CD4-positive, alpha-beta T cell treated with Interleukin-4 for 4 hours (primary cell): Measurements from ENCODE around the gene NOMO2.
"Not testable (repeated sequence)": the region's sequence is repeated elsewhere in the genome, so short reads cannot be mapped to it uniquely, and the experiment has no call there.

ENCODE experiments used
- DNase-seq: peaks from one replicate; pipeline ENCODE4 v3.0.0-alpha.2; 2020

The NOMO2 gene

GRCh38 chr16:18573887-18574286 lies 12.0 kb upstream of the NOMO2 start:
- not testable (repeated sequence) for DNase-seq

- DNase-seq: not testable (repeated sequence)
These were observed 11.1 kb upstream of the NOMO2 start for GRCh38 chr16:18572973-18573372.

GRCh38 chr16:18571307-18571850 lies 9.5 kb upstream of the NOMO2 start:
- DNase-seq: not testable (repeated sequence)

- DNase-seq: not testable (repeated sequence)
These were observed 8.8 kb upstream of the NOMO2 start for GRCh38 chr16:18570529-18571306.

GRCh38 chr16:18560416-18561220 lies 1.3 kb downstream of the NOMO2 start:
- DNase-seq: not testable (repeated sequence)

- DNase-seq: not testable (repeated sequence)
These were observed 8.2 kb downstream of the NOMO2 start for GRCh38 chr16:18553671-18554070.

- not testable (repeated sequence) for DNase-seq
These were observed 14.5 kb downstream of the NOMO2 start for GRCh38 chr16:18547382-18547781.

GRCh38 chr16:18546853-18547252 lies 15.0 kb downstream of the NOMO2 start:
- DNase-seq: not testable (repeated sequence)

GRCh38 chr16:18544232-18545081 lies 17.4 kb downstream of the NOMO2 start:
- not testable (repeated sequence) for DNase-seq

- not testable (repeated sequence) for DNase-seq
These were observed 20.0 kb downstream of the NOMO2 start for GRCh38 chr16:18541912-18542311.

GRCh38 chr16:18537004-18537403 lies 24.9 kb downstream of the NOMO2 start:
- DNase-seq: not testable (repeated sequence)

- not testable (repeated sequence) for DNase-seq
These were observed 26.3 kb downstream of the NOMO2 start for GRCh38 chr16:18535519-18536168.

GRCh38 chr16:18534308-18534707 lies 27.6 kb downstream of the NOMO2 start:
- not testable (repeated sequence) for DNase-seq

- not testable (repeated sequence) for DNase-seq
These were observed 30.6 kb downstream of the NOMO2 start for GRCh38 chr16:18531323-18531722.

- not testable (repeated sequence) for DNase-seq
These were observed 31.6 kb downstream of the NOMO2 start for GRCh38 chr16:18530329-18530728.

GRCh38 chr16:18526547-18526946 lies 35.4 kb downstream of the NOMO2 start:
- DNase-seq: not testable (repeated sequence)

- not testable (repeated sequence) for DNase-seq
These were observed 35.9 kb downstream of the NOMO2 start for GRCh38 chr16:18525882-18526482.

- not testable (repeated sequence) for DNase-seq
These were observed 39.3 kb downstream of the NOMO2 start for GRCh38 chr16:18522637-18523036.

GRCh38 chr16:18521445-18522181 lies 40.3 kb downstream of the NOMO2 start:
- DNase-seq: not testable (repeated sequence)

- not testable (repeated sequence) for DNase-seq
These were observed 43.2 kb downstream of the NOMO2 start for GRCh38 chr16:18518536-18519283.
